Measurements from ENCODE around the gene SVOP. TPM values are rescaled to one million over a fixed set of nuclear protein-coding genes. Genes with fewer than 3 reads are reported as not detected.

Gene SVOP
- total and polyA plus RNA-seq, 2 of the 8 experiments (the other 6 are each of a cell fraction or from before 2014, with no cell fraction given) = 0.06 TPM; not detected in 1

GRCh38 chr12:108899145-108899544 lies 121.7 kb downstream of the SVOP start:
- Histone ChIP-seq H4K91ac (replicated peaks; ENCODE audit: insufficient read length, low read length) (no peak overlapping the region), H3K36me3 (ENCODE audit: control insufficient read depth in 2 of 4, insufficient read depth in 4 of 4, low read length in 3 of 4) (no peaks in the 10 kb centered on the region), H2BK5ac (ENCODE audit: low read depth, low read length) (no peak overlapping the region), H4K20me1 (replicated peaks in 1 of 2; ENCODE audit: control insufficient read depth in 1 of 2, insufficient read depth in 2 of 2, low read length in 2 of 2) (peaks cover 0 to 6% of the 10 kb centered on the region in 2 experiments), H3K4me1 (replicated peaks in 1 of 4; ENCODE audit: control insufficient read depth in 3 of 4, insufficient read depth in 4 of 4, low read length in 3 of 4) (no peaks in the 10 kb centered on the region), H3K79me1 (ENCODE audit: low read depth, low read length) (no peaks in the 10 kb centered on the region), H2AK5ac (ENCODE audit: low read depth, low read length) (no peak overlapping the region), H3K18ac (ENCODE audit: extremely low read depth, low read length) (no peak overlapping the region), H3K23me2 (ENCODE audit: low read depth, low read length) (peaks cover 9% of the 10 kb centered on the region), H2AFZ (ENCODE audit: low read length) (no peak overlapping the region), H3K9me3 (ENCODE audit: insufficient read depth in 2 of 2, low read depth in 1 of 2, low read length in 1 of 2) (no peaks in the 10 kb centered on the region; a peak in 1 of 4 replicates), H3K9ac (replicated peaks in 1 of 4; ENCODE audit: extremely low read depth in 1 of 4, low read depth in 3 of 4, low read length in 3 of 4) (no peak overlapping the region), H3K27ac (ENCODE audit: low read depth, low read length) (no peak overlapping the region), H3K27me3 (replicated peaks in 1 of 4; ENCODE audit: control insufficient read depth in 3 of 4, extremely low read depth in 1 of 4, insufficient read depth in 3 of 4, low read length in 3 of 4) (no peaks in the 10 kb centered on the region), H3K4me3 (ENCODE audit: extremely low read depth in 1 of 4, insufficient read depth in 2 of 4, low read depth in 3 of 4, low read length in 4 of 4) (no peak overlapping the region), H2BK12ac (ENCODE audit: low read depth, low read length) (no peak overlapping the region), H3K56ac (replicated peaks; ENCODE audit: insufficient read length, low read depth, low read length) (no peak overlapping the region), H3K79me2 (ENCODE audit: control insufficient read depth in 1 of 2, insufficient read depth in 2 of 2, low read length in 2 of 2) (no peaks in the 10 kb centered on the region), H3K23ac (ENCODE audit: insufficient read length) (no peak overlapping the region), H2BK120ac (replicated peaks; ENCODE audit: low read depth, low read length) (no peak overlapping the region), H3K4me2 (ENCODE audit: insufficient read depth in 1 of 2, low read depth in 2 of 2, low read length in 2 of 2) (no peak overlapping the region), H3K4ac (replicated peaks; ENCODE audit: insufficient read length, low read depth, low read length) (no peak overlapping the region), H2BK15ac (ENCODE audit: low read length) (no peak overlapping the region), H4K5ac (ENCODE audit: insufficient read length, low read depth, low read length) (no peak overlapping the region), H4K8ac (ENCODE audit: extremely low read depth, insufficient read depth, low read length) (no peak overlapping the region), H3K14ac (ENCODE audit: insufficient read length) (no peak overlapping the region), H2BK20ac (ENCODE audit: low read length) (no peak overlapping the region)
- no peak for FAIRE-seq
- ChIA-PET POLR2A (ENCODE audit: partially characterized antibody) (no interaction called here), CTCF (ENCODE audit: partially characterized antibody) (interaction anchor here (1.0 kb wide), 1 partner anchor 12 kb away, joined by 3 read pairs; no protein-coding TSS in a partner anchor)
- WGBS, 2 experiments (ENCODE audit: extremely low coverage in 1 of 2, insufficient coverage in 1 of 2, insufficient read length in 1 of 2, insufficient replicate concordance in 2 of 2, low coverage in 1 of 2, low lambda C conversion rate in 2 of 2, missing lambda C conversion rate in 1 of 2) = 82% methylated on average over 5 of the region's 5 CpGs; no CpG with 5 or more reads in 1 of the 2 experiments
- TF ChIP-seq JUN (IDR thresholded peaks at IDR 0.05; ENCODE audit: low read depth, low read length) (no peak), CEBPB (IDR thresholded peaks at IDR 0.05; ENCODE audit: low read depth, low read length) (no peak), POLR2AphosphoS5 (IDR thresholded peaks at IDR 0.05; ENCODE audit: low read depth, low read length) (no peak), EGR1 (IDR thresholded peaks at IDR 0.05; ENCODE audit: borderline replicate concordance, low read depth, low read length) (no peak), GTF2F1 (IDR thresholded peaks at IDR 0.05; ENCODE audit: borderline replicate concordance, low read depth, low read length) (no peak), RBBP5 (IDR thresholded peaks at IDR 0.05; ENCODE audit: borderline replicate concordance, low read depth, low read length) (no peak), BCL11A (IDR thresholded peaks at IDR 0.05; ENCODE audit: low read depth in 2 of 2, low read length in 2 of 2) (no peak), SAP30 (IDR thresholded peaks at IDR 0.05; ENCODE audit: insufficient read depth, insufficient replicate concordance, low read length) (no peak), RNF2 (IDR thresholded peaks at IDR 0.05; ENCODE audit: borderline replicate concordance, low read depth, low read length, missing control alignments, poor library complexity, severe bottlenecking) (no peak), MAFK (IDR thresholded peaks at IDR 0.05; ENCODE audit: low read depth, low read length) (no peak), RXRA (IDR thresholded peaks at IDR 0.05; ENCODE audit: insufficient read depth, low read depth, low read length) (no peak), HDAC6 (IDR thresholded peaks at IDR 0.05; ENCODE audit: low read depth, low read length) (no peak), SIX5 (IDR thresholded peaks at IDR 0.05; ENCODE audit: low read depth, low read length) (no peak), SP1 (IDR thresholded peaks at IDR 0.05; ENCODE audit: low read depth, low read length) (no peak)
- DNase-seq (ENCODE audit: low read depth in 1 of 2, low spot score in 2 of 2) = no peak
